ENCODE results near the gene DYRK3. TPM values are rescaled to one million over a fixed set of nuclear protein-coding genes. Genes with fewer than 3 reads are reported as not detected.
A peak's percentile ranks its signal among the peaks of the same experiment; 100 is the strongest.

Gene DYRK3
- total RNA-seq, 1 donor from 2014 or later, result 17.9 TPM

GRCh38 chr1:206657751-206658150 lies 22.4 kb downstream of the DYRK3 start:
- Histone ChIP-seq H3K36me3 (no peaks in the 10 kb centered on the region), H3K4me1 (no peaks in the 10 kb centered on the region), H3K27me3 (no peaks in the 10 kb centered on the region), H3K4me3 (no peak overlapping the region), H3K9me3 (no peaks in the 10 kb centered on the region), H3K27ac (no peak overlapping the region)
- no peak for DNase-seq (ENCODE audit: low spot score in 2 of 2)
- intact Hi-C loops (cut with DNase I), result loop anchor here (5.0 kb wide), 1 partner anchor 150 kb away; no protein-coding TSS in a partner anchor
- no peak for TF ChIP-seq CTCF (IDR thresholded peaks at IDR 0.05)

- H3K27ac ChIP-seq, result no peak overlapping the region
- peak in 1 of 2 donors; percentile 70 for DNase-seq (ENCODE audit: low spot score in 2 of 2)
- TF ChIP-seq CTCF (IDR thresholded peaks at IDR 0.05), result peak; percentile 34 to 69 (median 65)
These were observed 23.1 kb downstream of the DYRK3 start for GRCh38 chr1:206658264-206658980.

DNA sequence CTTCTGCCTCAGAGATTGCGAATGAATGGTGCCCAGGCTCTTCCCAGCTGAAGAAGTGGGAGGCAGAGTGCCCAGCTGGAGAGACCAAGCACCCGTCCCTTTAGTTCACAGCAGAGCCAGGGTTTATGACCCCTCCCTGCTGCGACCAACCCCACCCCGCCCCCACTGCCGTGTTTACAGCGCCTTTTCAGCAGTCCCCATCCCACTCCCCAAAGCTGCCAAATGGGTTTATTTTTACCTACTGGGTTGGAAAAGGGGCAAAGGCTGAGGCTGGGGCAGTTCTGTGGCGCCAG lies 23.6 kb downstream of the DYRK3 start:
- H3K27me3 ChIP-seq, result no peaks in the 10 kb centered on the region
- TF ChIP-seq CTCF (IDR thresholded peaks at IDR 0.05), result no peak
- no peak for DNase-seq (ENCODE audit: low spot score in 2 of 2)
- H3K27ac ChIP-seq, result no peak overlapping the region
- H3K9me3 ChIP-seq, result no peaks in the 10 kb centered on the region
- H3K4me1 ChIP-seq, result peaks cover 0 to 2% of the 10 kb centered on the region in 2 donors
- intact Hi-C loops (cut with DNase I), result loop anchor here (5.0 kb wide), 1 partner anchor 148 kb away; no protein-coding TSS in a partner anchor
- H3K4me3 ChIP-seq, result no peak overlapping the region
- H3K36me3 ChIP-seq, result no peaks in the 10 kb centered on the region

More at GRCh38 chr1:206658264-206658980, 23.1 kb downstream of the DYRK3 start:
- Histone ChIP-seq H3K36me3 (no peaks in the 10 kb centered on the region), H3K9me3 (no peaks in the 10 kb centered on the region), H3K4me1 (no peaks in the 10 kb centered on the region), H3K27me3 (no peaks in the 10 kb centered on the region), H3K4me3 (no peak overlapping the region)
- intact Hi-C loops (cut with DNase I), result loop anchor here (5.0 kb wide), 1 partner anchor 149 kb away; no protein-coding TSS in a partner anchor

- no peak for DNase-seq (ENCODE audit: low spot score in 2 of 2)
- no peak for TF ChIP-seq CTCF (IDR thresholded peaks at IDR 0.05)
- no peaks in the 10 kb centered on the region for H3K36me3 ChIP-seq
- no peaks in the 10 kb centered on the region for H3K27me3 ChIP-seq
- no peak overlapping the region for H3K4me3 ChIP-seq
- no peaks in the 10 kb centered on the region for H3K9me3 ChIP-seq
- intact Hi-C loops (cut with DNase I), result loop anchor here (5.0 kb wide), 1 partner anchor 252 kb away; no protein-coding TSS in a partner anchor
- peaks cover 0 to 7% of the 10 kb centered on the region in 2 donors for H3K4me1 ChIP-seq
- no peak overlapping the region for H3K27ac ChIP-seq
These were observed 24.8 kb downstream of the DYRK3 start for GRCh38 chr1:206660136-206660535.

DNA sequence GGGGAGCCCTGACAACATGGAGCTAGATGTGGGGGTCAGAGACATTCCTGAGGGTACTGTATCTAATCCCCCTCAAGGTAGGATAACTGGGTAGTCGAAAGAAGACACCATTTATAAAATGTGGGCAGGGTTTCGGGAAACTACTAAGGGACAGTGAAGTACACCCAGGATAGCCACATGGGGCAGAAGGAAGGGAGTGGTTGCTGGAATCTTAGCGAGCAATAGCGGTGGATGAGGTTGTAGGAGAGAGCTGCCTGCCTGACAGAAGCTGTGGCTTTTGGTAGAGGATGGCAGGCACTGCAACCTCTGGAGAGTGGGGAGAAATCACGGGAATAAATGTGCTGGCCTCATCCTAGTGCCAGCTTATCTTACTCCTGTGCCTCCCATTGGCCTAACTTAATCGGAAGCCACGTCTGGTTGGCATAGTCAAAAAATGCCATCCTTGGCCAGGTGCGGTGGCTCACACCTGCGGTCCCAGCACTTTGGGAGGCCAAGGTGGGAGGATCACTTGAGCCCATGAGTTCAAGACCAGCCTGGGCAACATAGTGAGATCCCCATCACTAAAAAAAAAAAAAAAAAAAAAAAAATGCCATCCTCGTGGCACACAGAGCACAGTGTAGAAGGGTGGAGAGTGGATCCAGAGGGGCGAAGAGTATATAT lies 26.0 kb downstream of the DYRK3 start:
- no peak overlapping the region for H3K27ac ChIP-seq
- H3K36me3 ChIP-seq, result no peaks in the 10 kb centered on the region
- intact Hi-C loops (cut with DNase I), result loop anchor here (5.0 kb wide), 1 partner anchor 251 kb away; no protein-coding TSS in a partner anchor
- peaks cover 0 to 7% of the 10 kb centered on the region in 2 donors for H3K4me1 ChIP-seq
- no peak for DNase-seq (ENCODE audit: low spot score in 2 of 2)
- no peaks in the 10 kb centered on the region for H3K27me3 ChIP-seq
- TF ChIP-seq CTCF (IDR thresholded peaks at IDR 0.05), result no peak
- no peak overlapping the region for H3K4me3 ChIP-seq
- H3K9me3 ChIP-seq, result no peaks in the 10 kb centered on the region
